HG03064 (cell line): Measurements from ENCODE around the gene C17orf107.
"Not testable (repeated sequence)": the region's sequence is repeated elsewhere in the genome, so short reads cannot be mapped to it uniquely, and the experiment has no call there.

Experiments used
- ATAC-seq: cut with Tn5 transposase; IDR thresholded peaks from one replicate; pipeline ENCODE4 v1.9.1; 2021; ENCODE audit warnings: low read depth; ENCODE audit not compliant: unreplicated experiment

The C17orf107 gene

DNA sequence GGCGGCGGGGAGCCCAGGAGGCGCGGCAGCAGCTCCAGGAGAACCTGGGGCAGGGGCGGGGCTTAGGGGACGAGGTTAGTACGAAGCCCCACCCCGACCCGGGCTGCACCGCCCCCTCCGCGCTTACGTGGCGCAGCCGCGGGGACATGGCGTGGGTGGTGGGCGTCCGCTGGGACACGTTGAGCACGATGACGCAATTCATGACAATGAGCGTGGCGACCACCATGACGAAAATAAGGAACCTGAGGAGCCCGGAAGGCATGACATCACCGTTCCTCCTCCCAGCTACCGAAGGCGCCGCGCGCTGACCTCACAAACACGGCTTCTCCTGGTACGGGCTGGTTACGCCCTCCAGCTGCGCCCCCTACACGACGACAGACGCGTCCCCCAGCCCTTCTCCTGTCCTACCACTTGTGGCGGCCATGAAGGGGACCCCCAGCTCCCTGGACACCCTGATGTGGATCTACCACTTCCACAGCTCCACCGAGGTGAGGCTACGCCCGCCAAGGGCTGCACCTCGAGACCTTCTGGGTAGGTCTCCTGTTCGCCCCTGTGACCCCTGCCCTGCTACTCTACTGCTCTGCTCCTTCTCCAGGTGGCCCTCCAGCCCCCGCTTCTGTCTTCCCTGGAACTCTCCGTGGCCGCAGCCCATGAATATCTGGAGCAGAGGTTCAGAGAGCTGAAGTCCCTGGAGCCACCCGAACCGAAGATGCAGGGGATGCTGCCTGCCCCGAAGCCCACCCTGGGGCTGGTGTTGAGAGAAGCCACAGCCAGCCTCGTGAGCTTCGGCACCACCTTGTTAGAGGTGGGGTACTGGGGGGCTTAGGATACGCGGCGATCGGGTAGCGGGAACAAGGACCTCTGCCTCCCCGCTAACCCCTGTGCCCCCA, at the start of gene C17orf107:
C17orf107 (plus strand) TSS at position 196 of the 890 bp plus-strand sequence; CDS start at position 423, 227 bp downstream.
- no peak for ATAC-seq

DNA sequence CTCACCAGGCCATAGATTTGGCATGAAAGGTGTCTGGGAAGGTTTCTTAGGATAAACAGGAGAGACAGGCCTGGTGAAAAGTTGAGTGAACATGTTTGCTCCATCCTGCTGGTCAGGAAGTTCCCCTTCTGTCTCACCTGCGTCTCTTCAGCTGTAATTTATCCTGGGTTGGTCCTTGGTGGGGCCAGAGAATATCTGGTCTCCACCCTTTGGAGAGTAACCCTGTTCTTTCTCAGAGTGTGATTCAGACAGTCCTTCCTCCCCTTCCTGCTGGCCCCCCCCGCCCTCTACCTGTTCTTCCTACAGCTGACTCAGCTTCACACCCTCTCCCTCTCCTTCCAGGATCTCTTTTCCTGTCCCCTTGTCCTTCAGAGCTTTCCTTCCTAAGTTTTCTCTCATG, 49.1 kb upstream of the C17orf107 start:
- no peak for ATAC-seq

DNA sequence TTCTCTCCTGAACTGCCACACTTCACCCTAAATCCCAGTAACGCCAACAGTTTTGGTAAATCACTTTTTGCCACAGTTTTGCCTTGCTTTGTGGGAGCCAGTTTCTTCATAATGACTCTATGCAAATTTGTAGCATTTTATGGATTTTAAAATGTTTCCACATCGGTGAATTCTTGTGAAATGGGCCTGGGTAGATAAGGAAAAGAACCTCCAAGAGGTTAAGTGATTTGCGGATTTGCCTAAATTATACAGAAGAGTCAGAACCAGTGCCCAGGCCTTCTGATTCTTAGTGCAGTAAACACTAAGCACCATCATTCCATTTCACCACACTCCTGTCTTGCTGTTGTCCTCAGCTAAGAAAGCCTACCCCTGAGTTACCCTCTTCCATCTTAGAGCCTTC, 48.3 kb upstream of the C17orf107 start:
- ATAC-seq, result no peak

DNA sequence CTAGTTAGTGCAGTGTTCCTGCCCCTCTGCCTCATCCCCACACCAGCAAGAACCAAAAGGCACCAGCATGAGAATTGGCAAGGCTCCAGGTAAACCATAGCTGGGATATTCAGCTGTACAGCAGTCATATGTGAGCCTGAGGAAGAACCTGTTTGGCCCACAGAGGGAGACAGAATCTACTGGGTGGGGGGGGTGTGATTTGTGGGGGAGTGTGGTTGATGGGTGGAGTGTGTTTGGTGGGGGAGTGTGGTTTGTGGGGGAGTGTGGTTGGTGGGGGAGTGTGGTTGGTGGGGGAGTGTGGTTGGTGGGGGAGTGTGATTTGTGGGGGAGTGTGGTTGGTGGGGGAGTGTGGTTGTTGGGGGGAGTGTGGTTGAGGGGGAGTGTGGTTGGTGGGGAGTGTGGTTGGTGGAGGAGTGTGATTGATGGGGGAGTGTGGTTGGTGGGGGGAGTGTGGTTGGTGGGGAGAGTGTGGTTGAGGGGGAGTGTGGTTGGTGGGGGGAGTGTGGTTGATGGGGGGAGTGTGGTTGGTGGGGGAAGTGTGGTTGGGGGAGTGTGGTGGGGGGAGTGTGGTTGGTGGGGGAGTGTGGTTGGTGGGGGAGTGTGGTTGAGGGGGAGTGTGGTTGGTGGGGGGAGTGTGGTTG, 46.6 kb upstream of the C17orf107 start:
- no peak for ATAC-seq

DNA sequence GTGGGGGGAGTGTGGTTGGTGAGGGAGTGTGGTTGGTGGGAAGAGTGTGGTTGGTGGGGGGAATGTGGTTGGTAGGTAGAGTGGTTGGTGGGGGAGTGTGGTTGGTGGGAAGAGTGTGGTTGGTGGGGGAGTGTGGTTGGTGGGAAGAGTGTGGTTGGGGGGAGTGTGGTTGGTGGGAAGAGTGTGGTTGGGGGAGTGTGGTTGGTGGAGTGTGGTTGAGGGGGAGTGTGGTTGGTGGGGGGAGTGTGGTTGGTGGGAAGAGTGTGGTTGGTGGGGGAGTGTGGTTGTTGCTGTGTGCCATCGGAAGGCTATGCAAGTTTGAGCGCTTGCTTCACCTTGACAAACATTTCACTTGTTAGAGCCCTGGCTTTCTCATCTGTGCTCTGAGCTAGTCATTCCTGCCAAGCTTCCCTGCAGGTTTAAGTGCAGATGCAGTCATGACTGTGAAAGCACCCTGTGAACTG, 46.1 kb upstream of the C17orf107 start:
- ATAC-seq, result no peak

DNA sequence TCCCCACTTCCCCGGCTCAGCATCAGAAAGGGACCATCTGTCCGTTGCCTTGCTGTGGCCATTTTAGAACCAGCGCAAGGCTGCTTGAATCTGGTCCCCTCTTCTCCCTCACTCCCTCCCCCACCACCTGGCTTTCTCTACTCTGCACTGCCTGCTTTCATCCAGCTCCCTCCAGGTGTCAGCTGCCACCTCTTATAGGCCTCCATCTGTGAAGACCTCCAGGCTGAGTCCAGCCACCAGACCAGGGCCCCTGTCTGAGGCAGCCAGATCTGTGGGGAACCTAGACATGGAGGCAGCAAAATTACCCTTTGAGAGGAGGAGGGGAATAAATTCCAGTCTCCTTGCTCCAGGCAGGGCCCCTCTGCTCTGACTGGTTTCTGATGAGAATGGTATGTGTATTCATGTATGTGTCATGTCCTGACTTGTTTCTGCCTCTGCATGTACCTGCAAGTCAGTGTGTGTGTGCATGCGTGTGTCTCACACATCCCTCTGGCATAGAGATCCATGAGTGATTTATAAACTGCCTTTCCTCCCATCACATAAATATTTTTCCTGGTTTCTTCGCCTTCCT, 45.1 kb upstream of the C17orf107 start:
- no peak for ATAC-seq

DNA sequence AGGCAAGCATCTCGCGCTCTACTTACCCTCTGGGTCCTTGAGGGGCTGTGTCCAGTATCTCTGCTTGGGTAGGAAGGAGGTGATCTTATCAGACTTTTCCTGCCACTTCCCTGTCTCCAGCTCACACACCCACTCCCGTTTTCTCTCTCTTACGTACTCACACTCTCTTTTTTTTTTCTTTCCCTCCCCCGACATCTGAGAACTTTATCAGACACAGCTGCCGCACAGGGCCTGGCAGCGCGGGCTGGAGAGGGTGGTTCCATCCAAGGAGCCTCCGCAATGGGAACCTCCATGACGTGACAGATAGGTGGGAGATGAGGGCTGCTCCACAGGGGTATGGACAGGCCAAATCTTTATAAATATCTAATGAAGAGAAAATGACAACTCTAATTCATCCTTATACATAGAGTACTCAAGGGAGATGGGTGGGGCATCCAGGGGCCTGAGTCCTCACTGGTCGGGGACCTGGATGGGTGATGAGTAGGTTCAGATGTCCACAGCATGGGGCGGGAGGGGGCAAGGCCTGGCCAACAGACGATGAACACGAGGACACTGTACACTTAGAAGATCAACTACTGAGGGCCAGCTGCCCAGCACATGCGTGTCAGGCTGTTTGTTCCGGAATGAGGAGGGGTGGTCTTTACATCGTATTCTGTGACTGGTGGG, 42.9 kb upstream of the C17orf107 start:
- no peak for ATAC-seq

DNA sequence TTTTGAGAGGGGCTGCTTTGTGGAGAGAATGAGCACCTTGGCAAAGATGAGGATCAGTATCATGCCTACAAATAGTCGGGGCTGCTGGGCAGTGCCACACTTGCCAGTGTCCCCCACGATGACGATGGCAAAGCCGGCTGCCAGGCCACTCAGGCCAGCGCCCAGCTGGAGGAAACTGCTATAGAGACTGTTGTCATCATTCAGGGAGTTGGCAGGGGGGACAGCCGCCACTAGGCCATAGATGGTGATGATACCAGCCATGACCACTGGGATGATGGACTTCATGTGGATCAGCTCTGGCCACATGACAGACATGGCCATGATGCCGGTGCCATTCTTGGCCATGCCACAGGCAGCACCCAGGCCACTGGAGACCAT, 42.4 kb upstream of the C17orf107 start:
- ATAC-seq, result no peak

DNA sequence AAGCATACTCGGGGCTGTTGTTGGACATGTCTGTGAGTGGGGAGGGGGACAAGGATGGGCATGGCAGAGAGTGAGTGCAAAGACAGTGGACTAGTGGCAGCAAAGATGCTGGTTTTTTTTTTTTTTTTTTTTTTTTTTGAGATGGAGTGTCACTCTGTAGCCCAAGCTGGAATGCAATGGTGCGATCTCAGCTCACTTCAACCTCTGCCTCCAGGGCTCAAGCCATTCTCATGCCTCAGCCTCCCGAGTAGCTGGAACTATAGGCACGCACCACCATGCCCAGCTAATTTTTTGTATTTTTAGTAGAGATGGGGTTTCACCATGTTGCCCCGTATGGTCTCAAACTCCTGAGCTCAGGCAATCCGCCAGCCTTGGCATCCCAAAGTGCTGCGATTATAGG, 42.0 kb upstream of the C17orf107 start:
- not testable (repeated sequence) for ATAC-seq

DNA sequence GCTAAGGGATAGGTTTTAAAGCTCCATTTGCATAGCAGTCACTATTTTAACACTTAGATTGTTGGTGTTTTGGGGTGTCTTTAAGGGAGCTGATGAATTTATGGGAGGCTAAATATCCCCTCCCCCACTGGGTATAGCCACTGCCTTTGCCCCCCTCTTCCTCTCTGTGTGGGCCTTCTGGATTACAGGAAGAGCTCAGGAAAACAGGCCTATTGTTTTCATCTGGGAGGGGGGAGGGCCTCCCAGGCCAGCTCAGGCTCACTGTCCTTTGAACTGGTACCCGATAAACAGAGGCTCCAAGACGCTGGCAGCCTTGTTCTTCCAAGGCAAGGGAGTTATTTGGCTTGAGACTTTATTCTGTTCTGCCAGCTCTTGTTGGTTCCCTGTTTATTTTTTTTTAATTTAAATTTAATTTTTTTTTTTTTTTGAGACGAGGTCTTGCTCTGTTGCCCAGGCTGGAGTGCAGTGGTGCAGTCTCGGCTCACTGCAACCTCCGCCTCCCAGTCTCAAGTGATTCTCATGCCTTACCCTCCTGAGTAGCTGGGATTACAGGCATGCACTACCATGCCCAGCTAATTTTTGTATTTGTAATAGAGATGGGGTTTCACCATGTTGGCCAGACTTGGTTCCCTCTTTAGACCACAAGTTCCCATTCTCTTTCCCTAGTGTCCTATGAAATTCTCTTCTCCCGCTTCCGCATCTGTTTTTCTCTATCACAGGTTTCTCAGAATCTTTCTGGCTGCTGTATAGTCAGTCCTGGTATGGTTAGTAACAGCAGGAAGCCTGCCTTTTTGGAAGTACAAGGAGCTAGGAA, 41.1 kb upstream of the C17orf107 start:
- ATAC-seq, result no peak

DNA sequence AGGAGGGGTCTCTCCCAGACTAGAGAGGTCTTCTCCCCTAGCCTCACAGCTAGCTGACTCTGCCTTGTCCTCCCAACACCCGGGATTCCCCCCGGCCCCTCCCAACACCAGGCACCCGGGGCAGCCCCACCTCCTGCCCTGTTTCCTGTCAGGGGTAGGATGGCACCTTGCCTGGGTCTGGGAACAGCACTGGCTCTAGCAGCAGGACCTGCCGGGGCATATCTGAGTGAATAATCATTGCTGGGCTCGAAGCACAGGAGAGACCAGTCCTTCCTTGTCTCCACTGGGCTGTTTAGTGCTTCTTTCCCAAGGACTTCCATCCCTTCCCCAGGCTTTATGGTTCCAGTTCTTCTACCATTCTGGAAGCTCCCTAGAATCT, 40.5 kb upstream of the C17orf107 start:
- no peak for ATAC-seq

DNA sequence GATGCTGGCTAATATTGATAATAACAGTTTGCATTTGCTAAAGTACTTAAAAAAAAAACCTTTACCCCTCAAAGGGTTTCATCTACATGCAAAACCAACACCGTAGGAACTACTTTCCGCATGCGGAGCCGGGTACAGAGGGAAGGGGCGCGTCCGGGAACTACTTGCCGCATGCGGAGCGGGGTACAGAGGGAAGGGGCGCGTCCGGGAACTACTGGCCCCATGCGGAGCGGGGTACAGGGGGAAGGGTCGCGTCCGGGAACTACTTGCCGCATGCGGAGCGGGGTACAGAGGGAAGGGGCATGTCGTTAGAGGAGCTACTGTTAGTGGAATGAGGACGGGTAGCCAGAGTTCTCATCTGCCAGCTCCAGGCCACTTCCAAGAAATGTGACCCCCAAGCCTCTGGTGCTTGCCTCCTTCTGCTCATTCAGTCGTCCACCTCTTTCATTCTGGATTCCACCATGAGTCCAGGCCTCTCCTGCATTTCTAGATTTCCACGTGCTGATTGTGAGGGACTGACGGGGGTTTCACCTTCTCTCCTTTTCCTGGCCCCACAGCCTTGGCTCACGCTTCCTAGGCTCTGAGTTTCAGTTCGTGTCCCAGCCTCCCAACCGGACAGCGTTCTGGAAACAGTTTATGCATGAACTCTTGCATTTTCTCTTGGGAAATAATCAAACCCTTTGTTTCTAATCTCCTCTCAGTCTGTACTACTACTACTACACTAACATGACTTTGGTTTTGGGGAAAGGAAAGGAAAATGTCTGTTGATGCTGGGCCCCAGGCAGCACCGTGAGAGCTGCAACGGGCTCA, 39.3 kb upstream of the C17orf107 start:
- ATAC-seq, result no peak

DNA sequence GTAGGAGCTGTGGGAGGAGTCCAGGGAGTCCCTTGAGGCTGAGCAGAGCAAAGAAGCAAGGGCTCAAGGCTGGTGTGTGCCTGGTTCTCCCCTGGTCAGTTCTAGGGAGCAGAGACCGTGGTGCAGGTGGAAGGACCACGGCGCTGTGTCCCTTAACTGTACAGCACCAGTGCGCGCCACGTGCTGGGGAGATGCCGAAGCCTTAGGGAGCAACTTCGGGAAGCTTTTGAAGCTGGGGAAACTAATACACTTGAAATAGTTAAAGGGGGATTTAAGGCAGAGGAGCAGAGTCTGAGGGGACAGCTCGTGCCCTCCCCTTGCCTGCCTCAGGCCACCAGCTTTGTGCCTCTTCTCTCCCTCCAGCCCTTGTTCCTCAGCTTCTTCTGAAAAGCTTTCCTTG, 38.7 kb upstream of the C17orf107 start:
- no peak for ATAC-seq

DNA sequence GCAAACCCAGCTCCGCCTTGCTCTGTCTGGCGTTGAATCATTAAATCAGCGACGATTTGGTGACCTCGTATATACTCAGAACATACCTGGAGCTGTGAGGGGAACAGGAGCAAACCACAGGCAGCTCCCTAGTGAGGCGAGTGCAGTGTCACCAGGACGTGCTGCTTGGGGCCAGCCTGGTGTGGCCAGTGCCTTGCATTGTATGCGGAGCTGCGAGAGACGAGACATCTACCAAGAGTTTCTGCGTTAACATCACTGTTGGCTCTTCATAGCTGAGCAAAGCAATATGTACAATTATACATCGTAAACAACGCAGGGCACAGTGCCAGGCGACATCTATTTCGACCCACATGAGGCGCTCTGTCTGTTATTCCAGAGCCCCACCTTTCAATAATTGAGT, 38.3 kb upstream of the C17orf107 start:
- ATAC-seq, result no peak

DNA sequence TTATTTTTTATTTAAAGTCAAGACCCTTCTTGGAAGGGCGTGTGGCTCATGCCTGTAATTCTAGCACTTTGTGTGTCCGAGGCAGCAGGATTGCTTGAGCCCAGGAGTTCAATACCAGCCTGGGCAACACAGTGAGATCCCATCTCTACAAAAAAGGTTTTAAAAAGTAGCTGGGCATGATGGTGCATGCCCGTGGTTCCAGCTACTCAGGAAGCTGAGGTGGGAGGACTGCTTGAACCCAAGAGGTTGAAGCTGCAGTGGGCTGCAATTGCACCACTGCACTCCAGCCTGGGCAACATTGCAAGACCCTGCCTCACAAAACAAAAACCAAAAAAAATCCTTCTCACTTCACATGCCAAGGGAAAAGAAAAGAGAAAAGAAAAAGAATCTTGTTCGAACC, 36.6 kb upstream of the C17orf107 start:
- no peak for ATAC-seq

DNA sequence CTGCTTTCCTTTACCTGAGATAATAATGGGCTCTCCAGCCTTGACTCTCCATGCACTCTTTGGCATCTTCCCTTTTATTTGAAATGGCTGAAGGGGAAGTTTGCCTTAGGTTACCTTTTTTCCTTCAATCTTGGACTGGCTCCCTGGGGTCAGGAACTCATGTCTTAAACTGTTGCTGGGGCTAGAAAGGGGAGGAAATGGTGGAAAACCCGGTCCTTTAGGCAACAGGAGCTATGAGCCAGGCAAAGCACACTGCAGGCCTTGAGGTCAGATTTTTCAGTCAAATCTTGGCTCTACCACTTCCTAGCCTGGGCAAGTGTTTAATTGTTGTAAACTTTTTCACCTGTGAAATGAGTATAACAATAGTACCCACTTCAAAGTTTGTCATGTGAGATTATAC, 36.0 kb upstream of the C17orf107 start:
- no peak for ATAC-seq

DNA sequence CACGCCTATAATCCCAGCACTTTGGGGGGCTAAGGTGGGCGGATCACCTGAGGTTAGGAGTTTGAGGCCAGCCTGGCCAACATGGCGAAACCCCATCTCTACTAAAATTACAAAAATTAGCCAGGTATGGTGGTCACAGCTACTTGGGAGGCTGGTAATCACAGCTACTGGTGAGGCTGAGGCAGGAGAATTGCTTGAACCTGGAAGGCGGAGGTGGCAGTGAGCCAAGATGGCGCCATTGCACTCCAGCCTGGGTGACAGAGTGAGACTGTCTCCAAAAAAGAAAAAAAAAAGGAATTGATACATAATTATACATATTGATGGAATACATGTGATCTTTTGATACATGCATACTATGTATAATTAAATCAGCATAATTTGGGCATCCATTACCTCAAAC, 31.8 kb upstream of the C17orf107 start:
- not testable (repeated sequence) for ATAC-seq

DNA sequence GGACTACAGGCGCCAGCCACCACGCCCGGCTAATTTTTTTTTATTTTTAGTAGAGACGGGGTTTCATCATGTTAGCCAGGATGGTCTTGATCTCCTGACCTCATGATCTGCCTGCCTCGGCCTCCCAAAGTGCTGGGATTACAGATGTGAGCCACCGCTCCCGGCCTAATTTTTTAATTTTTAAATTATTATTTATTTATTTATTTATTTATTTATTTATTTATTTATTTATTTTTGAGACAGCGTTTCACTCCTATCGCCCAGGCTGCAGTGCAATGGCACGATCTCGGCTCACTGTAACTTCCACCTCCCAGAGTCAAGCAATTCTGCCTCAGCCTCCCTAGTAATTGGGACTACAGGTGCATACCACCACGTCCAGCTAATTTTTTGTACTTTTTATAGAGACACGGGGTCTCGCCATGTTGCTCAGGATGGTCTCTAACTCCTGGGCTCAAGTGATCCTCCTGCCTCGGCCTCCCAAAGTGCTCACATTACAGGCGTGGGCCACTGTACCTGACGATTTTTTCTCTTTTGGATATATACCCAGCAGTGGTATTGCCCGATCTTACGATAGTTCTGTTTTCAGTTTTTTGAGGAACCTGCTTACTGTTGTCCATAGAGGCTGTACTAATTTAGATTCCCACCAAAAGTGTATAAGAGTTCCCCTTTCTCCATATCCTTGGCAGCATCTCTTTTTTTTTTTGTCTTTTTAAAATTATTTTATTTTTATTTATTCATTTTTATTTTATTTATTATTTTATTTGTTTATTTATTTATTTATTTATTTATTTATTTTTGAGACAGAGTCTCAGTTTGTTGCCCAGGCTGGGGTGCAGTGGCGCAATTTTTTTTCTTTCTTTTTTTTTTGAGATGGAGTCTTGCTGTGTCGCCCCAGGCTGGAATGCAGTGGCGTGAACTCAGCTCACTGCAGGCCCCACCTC, 30.0 kb upstream of the C17orf107 start:
- ATAC-seq, result not testable (repeated sequence)
